ENCODE results near the gene RBKS. TPM values are rescaled to one million over a fixed set of nuclear protein-coding genes. Genes with fewer than 3 reads are reported as not detected.

The RBKS gene
- total RNA-seq, 1 experiment from 2014 or later = 1.7 TPM

GRCh38 chr2:27735263-27735904 lies 154.8 kb downstream of the RBKS start (continued):
- TF ChIP-seq, protein P1, sequence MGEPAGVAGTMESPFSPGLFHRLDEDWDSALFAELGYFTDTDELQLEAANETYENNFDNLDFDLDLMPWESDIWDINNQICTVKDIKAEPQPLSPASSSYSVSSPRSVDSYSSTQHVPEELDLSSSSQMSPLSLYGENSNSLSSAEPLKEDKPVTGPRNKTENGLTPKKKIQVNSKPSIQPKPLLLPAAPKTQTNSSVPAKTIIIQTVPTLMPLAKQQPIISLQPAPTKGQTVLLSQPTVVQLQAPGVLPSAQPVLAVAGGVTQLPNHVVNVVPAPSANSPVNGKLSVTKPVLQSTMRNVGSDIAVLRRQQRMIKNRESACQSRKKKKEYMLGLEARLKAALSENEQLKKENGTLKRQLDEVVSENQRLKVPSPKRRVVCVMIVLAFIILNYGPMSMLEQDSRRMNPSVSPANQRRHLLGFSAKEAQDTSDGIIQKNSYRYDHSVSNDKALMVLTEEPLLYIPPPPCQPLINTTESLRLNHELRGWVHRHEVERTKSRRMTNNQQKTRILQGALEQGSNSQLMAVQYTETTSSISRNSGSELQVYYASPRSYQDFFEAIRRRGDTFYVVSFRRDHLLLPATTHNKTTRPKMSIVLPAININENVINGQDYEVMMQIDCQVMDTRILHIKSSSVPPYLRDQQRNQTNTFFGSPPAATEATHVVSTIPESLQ (CRISPR knock-in tag; IDR thresholded peaks at IDR 0.05) = no peak
- TF ChIP-seq FOXK1 (CRISPR knock-in tag; IDR thresholded peaks at IDR 0.05) = no peak
- peak; percentile 94 for TF ChIP-seq ZNF121 (CRISPR knock-in tag; IDR thresholded peaks at IDR 0.05)
- TF ChIP-seq MXD4 (CRISPR knock-in tag; IDR thresholded peaks at IDR 0.05; ENCODE audit: borderline replicate concordance) = no peak
- TF ChIP-seq RELA (CRISPR knock-in tag; IDR thresholded peaks at IDR 0.05; ENCODE audit: borderline replicate concordance) = peak; percentile 42; the same call in 1 of the 2 replicates
- no peak for TF ChIP-seq GRHL2 (CRISPR knock-in tag; IDR thresholded peaks at IDR 0.05; ENCODE audit: insufficient replicate concordance, severe bottlenecking)
- TF ChIP-seq NFE2L1 (CRISPR knock-in tag; IDR thresholded peaks at IDR 0.05) = no peak
- no peak for TF ChIP-seq OVOL2 (CRISPR knock-in tag; IDR thresholded peaks at IDR 0.05; ENCODE audit: borderline replicate concordance)
- no peak for TF ChIP-seq E2F4 (CRISPR knock-in tag; IDR thresholded peaks at IDR 0.05; ENCODE audit: borderline replicate concordance, low read depth)
- TF ChIP-seq CBFB (CRISPR knock-in tag; IDR thresholded peaks at IDR 0.05; ENCODE audit: low read depth) = no peak; the same call in 1 of the 2 replicates
- TF ChIP-seq ZBTB21 (CRISPR knock-in tag; IDR thresholded peaks at IDR 0.05; ENCODE audit: borderline replicate concordance) = no peak
- TF ChIP-seq, protein P2, sequence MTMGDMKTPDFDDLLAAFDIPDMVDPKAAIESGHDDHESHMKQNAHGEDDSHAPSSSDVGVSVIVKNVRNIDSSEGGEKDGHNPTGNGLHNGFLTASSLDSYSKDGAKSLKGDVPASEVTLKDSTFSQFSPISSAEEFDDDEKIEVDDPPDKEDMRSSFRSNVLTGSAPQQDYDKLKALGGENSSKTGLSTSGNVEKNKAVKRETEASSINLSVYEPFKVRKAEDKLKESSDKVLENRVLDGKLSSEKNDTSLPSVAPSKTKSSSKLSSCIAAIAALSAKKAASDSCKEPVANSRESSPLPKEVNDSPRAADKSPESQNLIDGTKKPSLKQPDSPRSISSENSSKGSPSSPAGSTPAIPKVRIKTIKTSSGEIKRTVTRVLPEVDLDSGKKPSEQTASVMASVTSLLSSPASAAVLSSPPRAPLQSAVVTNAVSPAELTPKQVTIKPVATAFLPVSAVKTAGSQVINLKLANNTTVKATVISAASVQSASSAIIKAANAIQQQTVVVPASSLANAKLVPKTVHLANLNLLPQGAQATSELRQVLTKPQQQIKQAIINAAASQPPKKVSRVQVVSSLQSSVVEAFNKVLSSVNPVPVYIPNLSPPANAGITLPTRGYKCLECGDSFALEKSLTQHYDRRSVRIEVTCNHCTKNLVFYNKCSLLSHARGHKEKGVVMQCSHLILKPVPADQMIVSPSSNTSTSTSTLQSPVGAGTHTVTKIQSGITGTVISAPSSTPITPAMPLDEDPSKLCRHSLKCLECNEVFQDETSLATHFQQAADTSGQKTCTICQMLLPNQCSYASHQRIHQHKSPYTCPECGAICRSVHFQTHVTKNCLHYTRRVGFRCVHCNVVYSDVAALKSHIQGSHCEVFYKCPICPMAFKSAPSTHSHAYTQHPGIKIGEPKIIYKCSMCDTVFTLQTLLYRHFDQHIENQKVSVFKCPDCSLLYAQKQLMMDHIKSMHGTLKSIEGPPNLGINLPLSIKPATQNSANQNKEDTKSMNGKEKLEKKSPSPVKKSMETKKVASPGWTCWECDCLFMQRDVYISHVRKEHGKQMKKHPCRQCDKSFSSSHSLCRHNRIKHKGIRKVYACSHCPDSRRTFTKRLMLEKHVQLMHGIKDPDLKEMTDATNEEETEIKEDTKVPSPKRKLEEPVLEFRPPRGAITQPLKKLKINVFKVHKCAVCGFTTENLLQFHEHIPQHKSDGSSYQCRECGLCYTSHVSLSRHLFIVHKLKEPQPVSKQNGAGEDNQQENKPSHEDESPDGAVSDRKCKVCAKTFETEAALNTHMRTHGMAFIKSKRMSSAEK (CRISPR knock-in tag; IDR thresholded peaks at IDR 0.05; ENCODE audit: borderline replicate concordance) = no peak
- TF ChIP-seq ZNF416 (CRISPR knock-in tag; IDR thresholded peaks at IDR 0.05) = no peak
- TF ChIP-seq NR1H2 (CRISPR knock-in tag; IDR thresholded peaks at IDR 0.05) = no peak
- no peak for TF ChIP-seq ZNF671 (CRISPR knock-in tag; IDR thresholded peaks at IDR 0.05)
- no peak; the same call in 1 of the 2 replicates for TF ChIP-seq AFF4 (CRISPR knock-in tag; IDR thresholded peaks at IDR 0.05; ENCODE audit: borderline replicate concordance)
- TF ChIP-seq, protein P3, sequence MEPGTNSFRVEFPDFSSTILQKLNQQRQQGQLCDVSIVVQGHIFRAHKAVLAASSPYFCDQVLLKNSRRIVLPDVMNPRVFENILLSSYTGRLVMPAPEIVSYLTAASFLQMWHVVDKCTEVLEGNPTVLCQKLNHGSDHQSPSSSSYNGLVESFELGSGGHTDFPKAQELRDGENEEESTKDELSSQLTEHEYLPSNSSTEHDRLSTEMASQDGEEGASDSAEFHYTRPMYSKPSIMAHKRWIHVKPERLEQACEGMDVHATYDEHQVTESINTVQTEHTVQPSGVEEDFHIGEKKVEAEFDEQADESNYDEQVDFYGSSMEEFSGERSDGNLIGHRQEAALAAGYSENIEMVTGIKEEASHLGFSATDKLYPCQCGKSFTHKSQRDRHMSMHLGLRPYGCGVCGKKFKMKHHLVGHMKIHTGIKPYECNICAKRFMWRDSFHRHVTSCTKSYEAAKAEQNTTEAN (CRISPR knock-in tag; IDR thresholded peaks at IDR 0.05) = 0 out of 2 replicates have a peak, but pooled peaks have one; percentile 48
- no peak for TF ChIP-seq ZNF219 (CRISPR knock-in tag; IDR thresholded peaks at IDR 0.05; ENCODE audit: borderline replicate concordance)
- no peak for TF ChIP-seq TEAD1 (CRISPR knock-in tag; IDR thresholded peaks at IDR 0.05)
- no peak for TF ChIP-seq SMAD4 (CRISPR knock-in tag; IDR thresholded peaks at IDR 0.05)
- TF ChIP-seq, protein P4, sequence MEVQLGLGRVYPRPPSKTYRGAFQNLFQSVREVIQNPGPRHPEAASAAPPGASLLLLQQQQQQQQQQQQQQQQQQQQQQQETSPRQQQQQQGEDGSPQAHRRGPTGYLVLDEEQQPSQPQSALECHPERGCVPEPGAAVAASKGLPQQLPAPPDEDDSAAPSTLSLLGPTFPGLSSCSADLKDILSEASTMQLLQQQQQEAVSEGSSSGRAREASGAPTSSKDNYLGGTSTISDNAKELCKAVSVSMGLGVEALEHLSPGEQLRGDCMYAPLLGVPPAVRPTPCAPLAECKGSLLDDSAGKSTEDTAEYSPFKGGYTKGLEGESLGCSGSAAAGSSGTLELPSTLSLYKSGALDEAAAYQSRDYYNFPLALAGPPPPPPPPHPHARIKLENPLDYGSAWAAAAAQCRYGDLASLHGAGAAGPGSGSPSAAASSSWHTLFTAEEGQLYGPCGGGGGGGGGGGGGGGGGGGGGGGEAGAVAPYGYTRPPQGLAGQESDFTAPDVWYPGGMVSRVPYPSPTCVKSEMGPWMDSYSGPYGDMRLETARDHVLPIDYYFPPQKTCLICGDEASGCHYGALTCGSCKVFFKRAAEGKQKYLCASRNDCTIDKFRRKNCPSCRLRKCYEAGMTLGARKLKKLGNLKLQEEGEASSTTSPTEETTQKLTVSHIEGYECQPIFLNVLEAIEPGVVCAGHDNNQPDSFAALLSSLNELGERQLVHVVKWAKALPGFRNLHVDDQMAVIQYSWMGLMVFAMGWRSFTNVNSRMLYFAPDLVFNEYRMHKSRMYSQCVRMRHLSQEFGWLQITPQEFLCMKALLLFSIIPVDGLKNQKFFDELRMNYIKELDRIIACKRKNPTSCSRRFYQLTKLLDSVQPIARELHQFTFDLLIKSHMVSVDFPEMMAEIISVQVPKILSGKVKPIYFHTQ (CRISPR knock-in tag; IDR thresholded peaks at IDR 0.05) = no peak
- TF ChIP-seq ATF2 (CRISPR knock-in tag; IDR thresholded peaks at IDR 0.05; ENCODE audit: borderline replicate concordance, low read depth) = no peak

Measured in WTC11 (cell line).